HG03565 (cell line): Measurements from ENCODE around the gene DUSP6.

ENCODE experiments used
- ATAC-seq: cut with Tn5 transposase; IDR thresholded peaks from one replicate; pipeline ENCODE4 v1.9.1; 2021; ENCODE audit warnings: mild to moderate bottlenecking, moderate library complexity; ENCODE audit not compliant: unreplicated experiment

The DUSP6 gene

DNA sequence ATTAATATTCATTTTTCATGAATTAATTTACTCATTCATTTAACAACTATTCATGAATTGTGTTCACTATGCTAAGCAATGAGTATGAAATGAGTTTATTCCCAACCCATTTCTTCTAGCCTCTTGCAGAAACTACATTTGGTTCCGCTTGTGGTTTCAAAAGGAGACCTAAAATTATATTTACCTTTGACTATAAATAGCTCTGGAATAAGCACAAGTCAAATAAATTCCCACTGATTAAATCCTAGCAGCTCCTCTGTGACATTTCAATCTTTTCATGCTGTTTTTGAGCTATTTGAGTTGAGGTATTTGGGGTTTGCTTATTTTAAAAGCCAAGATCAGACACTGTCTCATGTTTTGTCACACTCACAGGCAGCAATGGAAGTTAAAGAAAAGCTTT lies 46.9 kb downstream of the DUSP6 start:
- no peak for ATAC-seq

DNA sequence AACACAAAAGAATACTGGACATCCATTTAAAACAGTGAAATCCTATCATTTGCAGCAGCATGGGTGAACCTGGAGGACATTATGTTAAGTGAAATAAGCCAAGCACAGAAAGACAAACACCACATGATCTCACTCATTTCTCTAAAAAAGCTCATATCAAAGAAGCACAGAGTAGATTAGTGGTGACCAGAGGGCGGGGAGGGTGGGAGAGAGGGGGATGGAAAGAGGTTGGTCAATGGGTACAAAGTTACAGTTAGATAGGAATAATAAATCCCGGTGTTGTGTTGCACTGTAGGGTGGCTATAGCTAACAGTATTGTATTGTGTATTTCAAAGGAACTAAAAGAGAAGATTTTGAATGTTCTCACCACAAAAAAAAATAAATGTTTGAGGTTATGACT lies 52.4 kb downstream of the DUSP6 start:
- ATAC-seq, result no peak

DNA sequence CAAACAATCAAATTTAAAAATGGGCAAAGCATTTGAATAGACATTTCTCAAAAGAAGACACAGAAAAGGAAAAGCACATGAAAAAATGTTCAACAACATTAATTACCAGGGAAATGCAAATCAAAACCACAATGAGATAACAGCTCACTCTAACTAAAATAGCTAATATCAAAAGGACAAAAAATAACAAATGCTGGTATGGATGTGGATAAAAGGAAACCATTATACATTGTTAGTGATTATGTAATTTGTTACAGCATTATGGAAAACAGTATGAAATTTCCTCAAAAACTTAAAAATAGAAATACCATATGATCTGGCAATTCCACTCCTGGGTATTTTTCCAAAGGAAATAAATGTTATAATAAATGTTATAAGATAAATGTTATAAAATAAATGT lies 52.9 kb downstream of the DUSP6 start:
- ATAC-seq, result no peak
